Memory B cell (primary cell): ENCODE measurements around the gene AAR2.
A peak's percentile ranks its signal among the peaks of the same experiment; 100 is the strongest.

ENCODE experiments used
- ATAC-seq: fragments of 150-1000 bp; cut with Tn5 transposase; 2 replicates; pipeline ENCODE4 v1.10.0; 2021; ENCODE audit warnings: low read depth, mild to moderate bottlenecking, moderate library complexity
- DNase-seq, 2 donors: peaks; one replicate each; pipeline ENCODE4 v3.0.0; 2022; ENCODE audit warnings: low spot score in 2 of 2
- H3K27ac Mint-ChIP-seq: one replicate; pipeline ENCODE4 v1.8.0; 2022; ENCODE audit warnings: mild to moderate bottlenecking, moderate library complexity, mixed read lengths
- H3K27me3 Mint-ChIP-seq: one replicate; pipeline ENCODE4 v1.8.0; 2022; ENCODE audit warnings: mixed read lengths
- H3K36me3 Mint-ChIP-seq: one replicate; pipeline ENCODE4 v1.8.0; 2022; ENCODE audit warnings: mild to moderate bottlenecking, mixed read lengths
- H3K4me1 Mint-ChIP-seq: one replicate; pipeline ENCODE4 v1.8.0; 2022; ENCODE audit warnings: mixed read lengths
- H3K4me3 Mint-ChIP-seq: one replicate; pipeline ENCODE4 v1.8.0; 2022; ENCODE audit warnings: mild to moderate bottlenecking, moderate library complexity, mixed read lengths
- H3K9me3 Mint-ChIP-seq: one replicate; pipeline ENCODE4 v1.8.0; 2022; ENCODE audit warnings: mixed read lengths

The AAR2 gene

GRCh38 chr20:36298795-36299339 is 62.6 kb downstream of the AAR2 start:
- ATAC-seq: no peak
- Mint-ChIP-seq H3K9me3 (no peaks in the 10 kb centered on the region), H3K27ac (no peak overlapping the region), H3K4me1 (peaks cover 2% of the 10 kb centered on the region), H3K4me3 (no peak overlapping the region), H3K27me3 (peaks cover 34% of the 10 kb centered on the region), H3K36me3 (no peaks in the 10 kb centered on the region)
- DNase-seq: no peak

GRCh38 chr20:36299459-36299858 is 63.2 kb downstream of the AAR2 start:
- H3K27me3 Mint-ChIP-seq: peaks cover 37% of the 10 kb centered on the region
- no peak overlapping the region for H3K27ac Mint-ChIP-seq

GRCh38 chr20:36301359-36302119 is 65.3 kb downstream of the AAR2 start:
- Mint-ChIP-seq H3K27me3 (peaks cover 42% of the 10 kb centered on the region), H3K4me1 (peaks cover 2% of the 10 kb centered on the region), H3K36me3 (no peaks in the 10 kb centered on the region), H3K4me3 (no peak overlapping the region), H3K9me3 (no peaks in the 10 kb centered on the region), H3K27ac (no peak overlapping the region)
- ATAC-seq: no peak
- DNase-seq: no peak

More at GRCh38 chr20:36299459-36299858, 63.2 kb downstream of the AAR2 start:
- no peak overlapping the region for H3K4me3 Mint-ChIP-seq
- H3K36me3 Mint-ChIP-seq: no peaks in the 10 kb centered on the region
- ATAC-seq (no peak), DNase-seq (no peak)
- H3K4me1 Mint-ChIP-seq: peaks cover 2% of the 10 kb centered on the region
- no peaks in the 10 kb centered on the region for H3K9me3 Mint-ChIP-seq

GRCh38 chr20:36303020-36303595 is 66.8 kb downstream of the AAR2 start:
- no peaks in the 10 kb centered on the region for H3K36me3 Mint-ChIP-seq
- no peaks in the 10 kb centered on the region for H3K9me3 Mint-ChIP-seq
- peaks cover 38% of the 10 kb centered on the region for H3K27me3 Mint-ChIP-seq
- H3K4me3 Mint-ChIP-seq: no peak overlapping the region
- DNase-seq (no peak), ATAC-seq (peak; percentile 34)
- H3K4me1 Mint-ChIP-seq: peaks cover 4% of the 10 kb centered on the region
- H3K27ac Mint-ChIP-seq: no peak overlapping the region

DNA sequence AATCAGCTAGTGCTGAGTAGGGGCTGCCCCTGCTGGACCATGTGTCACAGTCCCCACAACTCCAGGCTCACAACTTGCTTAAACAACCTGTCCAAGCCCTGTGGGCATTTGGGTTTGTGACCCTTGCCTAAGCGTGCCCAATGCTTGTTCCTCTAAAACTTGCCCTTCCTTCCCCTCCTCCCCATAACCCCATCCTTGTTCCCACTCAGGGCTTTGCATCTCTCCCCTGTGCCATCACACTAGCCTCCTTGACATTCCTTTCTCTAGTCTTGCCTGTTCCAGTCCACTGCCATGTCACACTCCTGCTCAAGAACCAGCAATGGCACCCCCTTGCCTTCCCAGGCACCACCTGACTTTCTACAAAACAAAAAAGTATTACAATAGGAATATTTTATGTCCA is 67.6 kb downstream of the AAR2 start:
- Mint-ChIP-seq H3K4me1 (peaks cover 4% of the 10 kb centered on the region), H3K27me3 (peaks cover 34% of the 10 kb centered on the region), H3K27ac (no peak overlapping the region), H3K36me3 (no peaks in the 10 kb centered on the region), H3K9me3 (no peaks in the 10 kb centered on the region), H3K4me3 (no peak overlapping the region)
- DNase-seq: no peak
- ATAC-seq: no peak

DNA sequence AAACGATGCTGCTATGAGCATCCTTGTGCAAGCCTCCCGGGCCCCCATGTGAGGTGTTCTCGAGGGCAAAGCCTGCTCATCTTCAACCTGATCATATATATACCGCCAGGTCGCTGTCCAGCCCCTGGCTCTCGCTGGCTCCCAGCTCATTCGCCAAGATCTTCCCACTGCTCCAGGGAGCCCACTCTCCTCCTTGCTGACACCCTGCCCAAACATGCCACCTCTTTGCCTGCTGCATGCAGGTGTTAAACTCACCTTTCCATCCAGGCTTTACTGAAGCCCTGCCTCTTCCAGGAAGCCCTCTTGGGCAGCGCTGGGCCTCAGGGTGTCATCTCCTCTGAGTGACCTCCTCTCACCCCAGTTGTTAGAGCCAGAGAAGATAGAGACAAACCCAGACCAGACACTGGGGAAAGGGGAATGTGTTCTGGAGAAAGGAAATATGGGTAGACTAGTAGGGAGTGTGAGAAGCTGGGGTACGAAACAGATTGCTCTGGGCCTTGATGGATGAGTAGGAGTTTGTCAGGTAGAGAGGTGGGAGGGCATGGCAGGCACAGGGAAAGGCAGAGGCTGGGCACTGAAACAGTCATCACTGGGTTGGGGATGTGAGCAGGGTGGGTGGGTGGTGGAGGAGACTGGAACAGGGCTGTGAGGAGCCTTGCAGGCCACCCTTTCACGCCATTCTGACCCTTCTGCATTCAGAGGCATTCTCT is 68.7 kb downstream of the AAR2 start:
- Mint-ChIP-seq H3K36me3 (no peaks in the 10 kb centered on the region), H3K27me3 (peaks cover 39% of the 10 kb centered on the region), H3K4me3 (peak overlapping the region; percentile 37), H3K9me3 (no peaks in the 10 kb centered on the region), H3K4me1 (peaks cover 6% of the 10 kb centered on the region), H3K27ac (no peak overlapping the region)
- DNase-seq: no peak
- no peak for ATAC-seq

DNA sequence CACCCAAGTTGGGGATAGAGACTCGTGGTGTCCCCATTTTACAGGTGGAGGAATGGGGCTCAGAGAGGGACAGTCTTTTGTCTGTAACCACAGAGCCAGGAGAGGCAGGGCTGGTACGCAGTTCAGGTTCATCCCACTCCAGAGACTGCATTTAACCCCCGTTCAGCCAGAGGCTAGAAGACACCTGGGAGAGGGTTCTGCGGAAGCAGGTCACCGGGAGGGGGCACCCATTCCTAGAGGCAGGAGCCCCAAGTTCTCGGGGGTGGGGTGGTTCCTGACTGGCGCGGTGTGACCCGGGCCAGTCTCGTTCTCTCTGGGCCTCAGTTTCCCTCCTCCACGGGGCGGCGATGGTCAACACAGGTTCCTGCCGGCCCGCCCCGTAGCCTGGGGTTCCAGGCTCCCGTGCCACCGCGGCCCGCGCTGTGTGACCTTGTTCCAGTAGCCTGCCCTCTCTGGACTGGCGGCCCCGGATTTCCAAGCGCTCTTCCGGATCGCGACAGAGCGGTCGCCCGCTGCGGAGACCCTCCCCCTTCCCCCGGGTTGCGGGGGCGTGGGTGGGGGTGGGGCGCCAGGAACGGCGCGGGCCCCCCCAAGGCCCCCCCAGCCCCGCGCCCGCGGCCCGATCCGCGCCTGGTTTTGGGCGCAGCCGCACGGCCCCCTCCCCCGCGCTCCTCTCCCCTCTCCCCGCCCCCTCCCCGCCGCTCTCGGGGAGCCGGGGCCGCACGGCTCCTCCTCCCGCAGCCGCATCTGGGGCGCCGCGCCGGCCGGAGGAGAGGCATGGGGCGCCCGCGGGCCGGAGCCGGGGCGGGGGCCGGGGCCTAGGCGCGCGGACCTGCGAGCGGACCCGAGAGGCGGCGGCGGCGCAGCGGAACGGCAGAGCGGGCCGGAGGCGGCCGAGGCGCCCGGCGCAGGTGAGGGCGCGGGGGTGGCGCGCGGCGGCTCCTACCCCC is 69.6 kb downstream of the AAR2 start, which contains the start of gene DLGAP4:
Gene DLGAP4 (plus strand): TSS at position 738 of the 950 bp plus-strand sequence. CDS start 125,379 bp downstream, outside the sequence.
- peak; percentile 24 for ATAC-seq
- Mint-ChIP-seq H3K27ac (no peak within 1 kb of the TSS), H3K36me3 (no peaks in the 10 kb centered on the region), H3K9me3 (no peaks in the 10 kb centered on the region), H3K4me1 (peaks cover 6% of the 10 kb centered on the region), H3K4me3 (peak within 1 kb of the TSS; percentile 59), H3K27me3 (peaks cover 35% of the 10 kb centered on the region)
- no peak for DNase-seq
